Panc1 (cell line): ENCODE data around the gene MRPL21. TPM values are rescaled to one million over a fixed set of nuclear protein-coding genes. Genes with fewer than 3 reads are reported as not detected.

ENCODE experiments used
- ATAC-seq: fragments of 200-7000 bp; cut with Tn5 transposase; 2 replicates; pipeline ENCODE4 v1.9.1; 2020; ENCODE audit warnings: mild to moderate bottlenecking, moderate library complexity
- BruUV-seq: library from RNA; stranded (reverse); fragments of 400-500 nt; replicated peaks from 2 replicates; lab custom pipeline; 2021; lab: Mats Ljungman, UMichigan
- CTCF ChIA-PET: fragments of 300-600 bp; sonication (Branson Sonifier 250); formaldehyde crosslinking; loops from one replicate; lab custom pipeline; 2022; ENCODE audit warnings: antibody characterized with exemption; lab: Charles Lee
- POLR2A ChIA-PET: fragments of 300-600 bp; sonication (Branson Sonifier 250); formaldehyde crosslinking; loops from one replicate; lab custom pipeline; 2022; ENCODE audit warnings: antibody characterized with exemption; lab: Charles Lee
- DNase-seq: peaks from one replicate; pipeline ENCODE4 v3.0.0-alpha.2; 2010; ENCODE audit warnings: low read depth, low spot score
- H3K27ac ChIP-seq: 2 replicates; pipeline ENCODE4 v1.5.1; 2011; ENCODE audit warnings: mild to moderate bottlenecking, low read length, inconsistent platforms
- H3K27me3 ChIP-seq: fragments of 200-500 bp; sonication (Bioruptor generic); 2 replicates; pipeline ENCODE4 v1.6.0; 2014; ENCODE audit warnings: low read length, inconsistent platforms; ENCODE audit not compliant: control insufficient read depth, insufficient read depth
- H3K36me3 ChIP-seq: fragments of 200-500 bp; sonication (Bioruptor generic); 2 replicates; pipeline ENCODE4 v1.5.1; 2014; ENCODE audit warnings: inconsistent platforms, mild to moderate bottlenecking, low read length, moderate library complexity; ENCODE audit not compliant: control insufficient read depth, insufficient read depth
- H3K4me1 ChIP-seq: 2 replicates; pipeline ENCODE4 v1.5.1; 2011; ENCODE audit warnings: inconsistent platforms, mild to moderate bottlenecking, low read length, moderate library complexity; ENCODE audit not compliant: control insufficient read depth, insufficient read depth
- H3K4me3 ChIP-seq, 2 experiments: 2 replicates each; pipeline ENCODE4 v1.5.1; 2011 to 2012; ENCODE audit warnings: low read depth in 2 of 2, low read length in 2 of 2, mild to moderate bottlenecking in 2 of 2, inconsistent platforms in 1 of 2, moderate library complexity in 1 of 2
- H3K9me3 ChIP-seq: fragments of 200-500 bp; sonication (Bioruptor generic); 2 replicates; pipeline ENCODE4 v1.5.1; 2014; ENCODE audit warnings: low read depth, mild to moderate bottlenecking, inconsistent platforms, low read length, moderate library complexity; ENCODE audit not compliant: control insufficient read depth, insufficient read depth
- POLR2AphosphoS5 ChIP-seq: IDR thresholded peaks from 2 replicates; pipeline ENCODE4 v1.6.1; 2012; ENCODE audit warnings: mild to moderate bottlenecking, low read depth, low read length, moderate library complexity
- REST ChIP-seq, 2 experiments: IDR thresholded peaks; 2 replicates each; pipeline ENCODE4 v1.6.1; 2011 to 2012; ENCODE audit warnings: low read depth in 2 of 2, control low read depth in 1 of 2, low read length in 1 of 2, mild to moderate bottlenecking in 1 of 2, moderate library complexity in 1 of 2; ENCODE audit not compliant: insufficient read depth in 1 of 2
- SIN3A ChIP-seq: IDR thresholded peaks from 2 replicates; pipeline ENCODE4 v1.6.1; 2012; ENCODE audit warnings: low read depth, mild to moderate bottlenecking, low read length, moderate library complexity, borderline replicate concordance; ENCODE audit not compliant: insufficient read depth
- TCF7L2 ChIP-seq: IDR thresholded peaks from 2 replicates; pipeline ENCODE4 v1.6.1; 2011; ENCODE audit warnings: mild to moderate bottlenecking, low read depth, low read length, inconsistent platforms
- in situ Hi-C: cut with HindIII; loops from 2 replicates; pipeline ENCODE4 v1.10.0; 2016; ENCODE audit warnings: low sequenced_read_pairs, low pct_unique_long_range_greater_than_20kb
- intact Hi-C: fragments of 100-400 bp; cut with micrococcal nuclease; formaldehyde crosslinking; loops from one replicate; pipeline ENCODE4 v1.10.0; 2022; ENCODE audit not compliant: unreplicated experiment
- total RNA-seq: library from RNA; stranded (reverse); gene quantifications from one replicate; pipeline ENCODE4 v1.2.1, GENCODE V29; 2021; ENCODE audit not compliant: unreplicated experiment
- TF ChIP-seq, protein P1 (sequence below): fragments of 450-650 bp; IDR thresholded peaks from 2 replicates; pipeline ENCODE4 v1.5.1; 2017; ENCODE audit warnings: mild to moderate bottlenecking

Gene MRPL21
- total RNA-seq, 1 experiment from 2014 or later = 94.9 TPM

DNA sequence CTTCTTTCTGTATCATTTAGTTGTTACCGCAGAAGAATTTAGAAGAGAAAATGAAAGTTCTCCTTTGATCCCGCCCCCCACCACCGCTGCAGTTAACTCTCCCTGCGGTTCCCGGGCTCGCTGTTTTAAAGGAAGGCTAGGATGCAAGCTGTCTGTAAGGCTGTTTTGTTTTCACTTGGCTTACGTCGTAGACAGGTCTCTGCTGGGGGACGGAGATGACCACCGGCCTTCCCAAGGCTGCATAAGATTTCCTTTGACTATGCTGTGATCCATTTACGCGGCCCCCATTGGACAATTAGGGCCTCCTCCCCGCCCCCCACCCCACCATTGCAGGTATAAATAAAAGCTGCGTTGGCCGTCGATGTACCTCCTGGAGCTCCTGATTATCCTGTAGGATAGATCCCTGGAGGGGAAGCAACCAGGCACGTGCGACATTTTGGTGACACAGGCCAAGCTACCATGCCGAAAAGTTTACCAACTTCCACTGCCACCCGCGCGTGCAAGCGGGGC lies 60.5 kb downstream of the MRPL21 start:
- intact Hi-C loops = no loop called here

GRCh38 chr11:68842427-68843051 lies 61.1 kb downstream of the MRPL21 start:
- CTCF ChIA-PET = interaction anchor here (0.7 to 1.0 kb wide), 4 partner anchors 27 to 586 kb away, joined by 3 read pairs; no protein-coding TSS in a partner anchor
- DNase-seq (no peak), ATAC-seq (no peak)
- intact Hi-C loops (no loop called here), in situ Hi-C loops (no loop called here)
- TF ChIP-seq, protein P1, sequence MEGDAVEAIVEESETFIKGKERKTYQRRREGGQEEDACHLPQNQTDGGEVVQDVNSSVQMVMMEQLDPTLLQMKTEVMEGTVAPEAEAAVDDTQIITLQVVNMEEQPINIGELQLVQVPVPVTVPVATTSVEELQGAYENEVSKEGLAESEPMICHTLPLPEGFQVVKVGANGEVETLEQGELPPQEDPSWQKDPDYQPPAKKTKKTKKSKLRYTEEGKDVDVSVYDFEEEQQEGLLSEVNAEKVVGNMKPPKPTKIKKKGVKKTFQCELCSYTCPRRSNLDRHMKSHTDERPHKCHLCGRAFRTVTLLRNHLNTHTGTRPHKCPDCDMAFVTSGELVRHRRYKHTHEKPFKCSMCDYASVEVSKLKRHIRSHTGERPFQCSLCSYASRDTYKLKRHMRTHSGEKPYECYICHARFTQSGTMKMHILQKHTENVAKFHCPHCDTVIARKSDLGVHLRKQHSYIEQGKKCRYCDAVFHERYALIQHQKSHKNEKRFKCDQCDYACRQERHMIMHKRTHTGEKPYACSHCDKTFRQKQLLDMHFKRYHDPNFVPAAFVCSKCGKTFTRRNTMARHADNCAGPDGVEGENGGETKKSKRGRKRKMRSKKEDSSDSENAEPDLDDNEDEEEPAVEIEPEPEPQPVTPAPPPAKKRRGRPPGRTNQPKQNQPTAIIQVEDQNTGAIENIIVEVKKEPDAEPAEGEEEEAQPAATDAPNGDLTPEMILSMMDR = no peak
- TF ChIP-seq POLR2AphosphoS5 (no peak), REST (IDR thresholded peaks at IDR 0.05; ENCODE audit: insufficient read depth in 1 of 2, low read depth in 2 of 2, low read length in 1 of 2) (no peak), TCF7L2 (no peak), SIN3A (no peak)
- peaks cover 29% of the 10 kb centered on the region for H3K4me1 ChIP-seq
- no peaks in the 10 kb centered on the region for H3K36me3 ChIP-seq
- no TSS peak for BruUV-seq
- peak overlapping the region; percentile 78 for H3K27ac ChIP-seq
- peak overlapping the region; percentile 73 to 85 for H3K4me3 ChIP-seq
- no peaks in the 10 kb centered on the region for H3K9me3 ChIP-seq
- no peaks in the 10 kb centered on the region for H3K27me3 ChIP-seq
- POLR2A ChIA-PET = interaction anchor here (0.5 to 0.7 kb wide), 2 partner anchors 59 to 125 kb away, joined by 3 to 11 read pairs; no protein-coding TSS in a partner anchor

More for the DNA sequence above, 60.5 kb downstream of the MRPL21 start:
- Histone ChIP-seq H3K4me3 (peak overlapping the region; percentile 46 to 70), H3K36me3 (no peaks in the 10 kb centered on the region), H3K27ac (peak overlapping the region; percentile 78), H3K4me1 (peaks cover 24% of the 10 kb centered on the region), H3K9me3 (no peaks in the 10 kb centered on the region), H3K27me3 (no peaks in the 10 kb centered on the region)
- POLR2A ChIA-PET = interaction anchor here (0.5 to 0.7 kb wide), 4 partner anchors 25 to 237 kb away, joined by 3 to 17 read pairs (median 11); no protein-coding TSS in a partner anchor
- no peak for DNase-seq
- no TSS peak for BruUV-seq
- CTCF ChIA-PET = interaction anchor here (0.6 to 0.9 kb wide), 6 partner anchors 8 to 1461 kb away, joined by 3 to 10 read pairs (median 3); no protein-coding TSS in a partner anchor
- TF ChIP-seq TCF7L2 (peak; percentile 78), REST (IDR thresholded peaks at IDR 0.05; ENCODE audit: insufficient read depth in 1 of 2, low read depth in 2 of 2, low read length in 1 of 2) (no peak)
- ATAC-seq = no peak
- in situ Hi-C loops = no loop called here
